ENCODE results near the gene PLA2G2A. TPM values are rescaled to one million over a fixed set of nuclear protein-coding genes. Genes with fewer than 3 reads are reported as not detected.
A peak's percentile ranks its signal among the peaks of the same experiment; 100 is the strongest.
"Not testable (repeated sequence)": the region's sequence is repeated elsewhere in the genome, so short reads cannot be mapped to it uniquely, and the experiment has no call there.

The PLA2G2A gene
- total and polyA plus RNA-seq, 8 donors = 0.42 to 53.5 (median 8.9) TPM

DNA sequence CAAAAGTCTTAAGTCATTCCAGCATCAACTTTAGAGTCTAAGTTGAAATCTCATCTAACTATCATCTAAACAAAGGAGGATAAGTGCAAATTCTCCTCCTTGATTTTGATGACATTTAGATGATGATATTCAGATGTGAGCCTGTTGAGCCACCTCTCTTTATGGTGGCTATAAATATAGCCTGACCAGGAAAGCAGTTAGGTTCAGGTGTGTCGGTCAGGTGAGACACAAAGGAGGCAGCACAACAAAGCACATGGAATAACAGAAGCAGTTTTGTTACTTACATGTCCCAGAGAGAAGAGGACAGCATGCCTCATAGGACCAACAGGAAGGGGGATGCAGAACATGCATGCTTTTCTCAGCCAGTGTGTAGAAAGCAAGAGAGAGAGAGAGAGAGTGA, 30.6 kb upstream of the PLA2G2A start:
- no peaks in the 10 kb centered on the region for H3K36me3 ChIP-seq
- FAIRE-seq = no peak
- no peak overlapping the region for H3K4me3 ChIP-seq
- H3K9me3 ChIP-seq = no peaks in the 10 kb centered on the region
- TF ChIP-seq, protein P1, sequence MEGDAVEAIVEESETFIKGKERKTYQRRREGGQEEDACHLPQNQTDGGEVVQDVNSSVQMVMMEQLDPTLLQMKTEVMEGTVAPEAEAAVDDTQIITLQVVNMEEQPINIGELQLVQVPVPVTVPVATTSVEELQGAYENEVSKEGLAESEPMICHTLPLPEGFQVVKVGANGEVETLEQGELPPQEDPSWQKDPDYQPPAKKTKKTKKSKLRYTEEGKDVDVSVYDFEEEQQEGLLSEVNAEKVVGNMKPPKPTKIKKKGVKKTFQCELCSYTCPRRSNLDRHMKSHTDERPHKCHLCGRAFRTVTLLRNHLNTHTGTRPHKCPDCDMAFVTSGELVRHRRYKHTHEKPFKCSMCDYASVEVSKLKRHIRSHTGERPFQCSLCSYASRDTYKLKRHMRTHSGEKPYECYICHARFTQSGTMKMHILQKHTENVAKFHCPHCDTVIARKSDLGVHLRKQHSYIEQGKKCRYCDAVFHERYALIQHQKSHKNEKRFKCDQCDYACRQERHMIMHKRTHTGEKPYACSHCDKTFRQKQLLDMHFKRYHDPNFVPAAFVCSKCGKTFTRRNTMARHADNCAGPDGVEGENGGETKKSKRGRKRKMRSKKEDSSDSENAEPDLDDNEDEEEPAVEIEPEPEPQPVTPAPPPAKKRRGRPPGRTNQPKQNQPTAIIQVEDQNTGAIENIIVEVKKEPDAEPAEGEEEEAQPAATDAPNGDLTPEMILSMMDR (IDR thresholded peaks at IDR 0.05) = no peak
- WGBS, 2 donors = 91 to 93% methylated on average over 1 of the region's 1 CpG
- no peak for DNase-seq
- H3K4me1 ChIP-seq = no peaks in the 10 kb centered on the region
- H3K27ac ChIP-seq = no peak overlapping the region
- H3K27me3 ChIP-seq = no peaks in the 10 kb centered on the region
- ATAC-seq = no peak
- intact Hi-C loops (cut with DNase I) = no loop called here

- Histone ChIP-seq H3K27me3 (no peaks in the 10 kb centered on the region), H3K4me1 (no peaks in the 10 kb centered on the region), H3K9me3 (no peaks in the 10 kb centered on the region), H3K4me3 (no peak overlapping the region), H3K27ac (peak overlapping the region in 2 of 4 donors; percentile 48 to 51), H3K36me3 (no peaks in the 10 kb centered on the region)
- ATAC-seq (peak; percentile 13 to 62 (median 43)), DNase-seq (no peak), FAIRE-seq (no peak)
- TF ChIP-seq, protein P1 (IDR thresholded peaks at IDR 0.05) = no peak
- intact Hi-C loops (cut with DNase I) = no loop called here
- WGBS, 2 donors = 13 to 27% methylated on average over 1 of the region's 1 CpG
These were observed 29.8 kb upstream of the PLA2G2A start for GRCh38 chr1:20009212-20009611.

- Histone ChIP-seq H3K27ac (peak overlapping the region in 2 of 4 donors; percentile 48 to 51), H3K27me3 (no peaks in the 10 kb centered on the region), H3K36me3 (no peaks in the 10 kb centered on the region), H3K4me3 (no peak overlapping the region), H3K9me3 (no peaks in the 10 kb centered on the region), H3K4me1 (no peaks in the 10 kb centered on the region)
- DNase-seq (peak in 4 of 6 donors; percentile 27 to 83 (median 62)), ATAC-seq (peak; percentile 91 to 98 (median 94)), FAIRE-seq (no peak)
- WGBS, 2 donors = 27 to 28% methylated on average over 2 of the region's 2 CpGs
- intact Hi-C loops (cut with DNase I) = no loop called here
- TF ChIP-seq, protein P1 (IDR thresholded peaks at IDR 0.05) = no peak
These were observed 29.0 kb upstream of the PLA2G2A start for GRCh38 chr1:20008391-20008841.

DNA sequence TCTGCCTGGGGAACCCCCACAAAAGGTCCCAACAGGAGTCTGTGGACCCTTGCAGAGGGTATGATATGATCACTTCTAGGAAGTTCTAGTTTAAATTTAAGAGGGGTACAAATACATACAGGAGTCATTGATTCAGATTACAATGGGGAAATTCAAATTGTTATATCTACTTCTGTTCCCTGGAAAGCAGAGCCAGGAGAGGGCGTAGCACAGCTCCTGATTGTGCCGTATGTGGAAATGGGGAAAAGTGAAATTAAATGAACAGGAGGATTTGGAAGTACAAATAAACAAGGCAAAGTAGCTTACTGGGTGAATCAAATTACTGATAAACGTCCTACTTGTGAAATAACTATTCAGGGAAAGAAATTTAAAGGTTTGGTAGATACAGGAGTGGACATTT, 19.4 kb upstream of the PLA2G2A start:
- H3K36me3 ChIP-seq; H3K4me3 ChIP-seq; intact Hi-C loops (cut with DNase I); DNase-seq; H3K27me3 ChIP-seq; H3K4me1 ChIP-seq; FAIRE-seq; ATAC-seq; H3K27ac ChIP-seq; H3K9me3 ChIP-seq: not testable (repeated sequence)
- WGBS, 2 donors = 66 to 70% methylated on average over 3 of the region's 3 CpGs

GRCh38 chr1:19990689-19991088, 11.3 kb upstream of the PLA2G2A start:
- Histone ChIP-seq H3K27me3 (no peaks in the 10 kb centered on the region), H3K4me3 (no peak overlapping the region), H3K36me3 (no peaks in the 10 kb centered on the region), H3K4me1 (no peaks in the 10 kb centered on the region), H3K27ac (no peak overlapping the region), H3K9me3 (no peaks in the 10 kb centered on the region)
- ATAC-seq (no peak), DNase-seq (no peak), FAIRE-seq (no peak)
- TF ChIP-seq, protein P1 (IDR thresholded peaks at IDR 0.05) = no peak
- 81 to 88% methylated on average over 2 of the region's 2 CpGs for WGBS, 2 donors
- intact Hi-C loops (cut with DNase I) = no loop called here

- H3K36me3 ChIP-seq; ATAC-seq; H3K4me1 ChIP-seq; H3K27me3 ChIP-seq; H3K27ac ChIP-seq; DNase-seq; intact Hi-C loops (cut with DNase I); H3K4me3 ChIP-seq; H3K9me3 ChIP-seq; FAIRE-seq: not testable (repeated sequence)
- 62 to 69% methylated on average over 9 of the region's 9 CpGs for WGBS, 2 donors
These were observed 10.8 kb upstream of the PLA2G2A start for GRCh38 chr1:19990182-19990582.

Data from pancreas (tissue), 10 donors.